NT2/D1 (cell line): Measurements from ENCODE around the gene RPS6KC1.

Experiments
- SUZ12 ChIP-seq: IDR thresholded peaks from 2 replicates; pipeline ENCODE4 v1.6.1; 2011; ENCODE audit not compliant: insufficient read length, insufficient read depth; ENCODE audit errors: extremely low read depth
- YY1 ChIP-seq: IDR thresholded peaks from 2 replicates; pipeline ENCODE4 v1.6.1; 2011; ENCODE audit not compliant: insufficient read length, insufficient read depth
- ZNF274 ChIP-seq: IDR thresholded peaks from 2 replicates; pipeline ENCODE4 v1.6.1; 2011; ENCODE audit warnings: mild to moderate bottlenecking, low read depth, low read length

- TF ChIP-seq ZNF274 (no peak), SUZ12 (no peak), YY1 (no peak)
Observed at GRCh38 chr1:213291526-213291925, 240.5 kb downstream of the RPS6KC1 start.
